GDM1 (cell line): ENCODE data around the gene PPP1R13L.
"Not testable (repeated sequence)": the region's sequence is repeated elsewhere in the genome, so short reads cannot be mapped to it uniquely, and the experiment has no call there.

Experiments used
- DNase-seq: peaks from one replicate; lab custom pipeline; 2025; lab: John Stamatoyannopoulos, UW

Gene PPP1R13L

DNA sequence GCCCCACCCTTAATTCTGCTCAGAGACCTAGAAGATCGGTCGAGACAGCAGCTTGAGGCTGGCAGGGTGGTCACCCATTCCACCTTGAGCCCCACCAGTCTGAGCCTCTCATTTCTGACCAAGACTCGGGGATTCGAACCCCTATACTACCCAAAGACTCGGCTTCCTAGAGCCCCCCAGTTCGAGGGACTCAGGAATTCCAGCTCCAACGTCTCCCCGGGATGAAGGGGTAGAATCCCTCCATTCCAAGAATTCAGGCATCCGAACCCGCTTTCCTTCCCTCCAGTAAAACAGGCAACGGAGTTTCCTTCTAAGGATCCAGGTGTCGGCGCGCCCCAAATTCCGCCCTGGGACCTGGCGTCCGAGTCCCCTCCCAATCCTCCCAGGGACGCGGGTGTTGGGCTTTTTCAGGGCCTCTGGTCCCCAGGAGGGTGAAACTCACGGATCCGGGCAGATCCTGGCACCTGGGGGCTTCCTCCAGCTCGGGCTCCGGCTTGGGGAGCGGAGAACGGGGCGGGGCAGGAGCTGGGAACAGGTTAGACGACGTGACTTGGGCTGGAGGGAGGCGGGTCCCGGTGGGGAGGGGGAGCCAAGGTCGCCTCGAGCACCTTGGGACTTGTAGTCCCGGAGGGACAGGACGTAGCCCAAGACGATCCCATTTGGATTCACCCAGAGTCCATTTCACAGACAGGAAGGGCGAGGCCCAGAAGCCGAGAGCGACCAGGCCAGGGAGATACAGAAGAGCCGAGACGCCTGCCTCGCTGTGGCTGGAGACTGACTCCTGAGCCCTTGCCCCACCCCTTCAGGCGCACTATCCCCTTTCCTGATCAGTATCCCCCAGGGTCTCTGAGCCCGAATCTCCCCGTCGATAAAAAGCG, at the start of gene PPP1R13L:
PPP1R13L (minus strand) TSS at position 513 of the 878 bp plus-strand sequence. CDS start 6,751 bp downstream, outside the sequence.
- no peak for DNase-seq

DNA sequence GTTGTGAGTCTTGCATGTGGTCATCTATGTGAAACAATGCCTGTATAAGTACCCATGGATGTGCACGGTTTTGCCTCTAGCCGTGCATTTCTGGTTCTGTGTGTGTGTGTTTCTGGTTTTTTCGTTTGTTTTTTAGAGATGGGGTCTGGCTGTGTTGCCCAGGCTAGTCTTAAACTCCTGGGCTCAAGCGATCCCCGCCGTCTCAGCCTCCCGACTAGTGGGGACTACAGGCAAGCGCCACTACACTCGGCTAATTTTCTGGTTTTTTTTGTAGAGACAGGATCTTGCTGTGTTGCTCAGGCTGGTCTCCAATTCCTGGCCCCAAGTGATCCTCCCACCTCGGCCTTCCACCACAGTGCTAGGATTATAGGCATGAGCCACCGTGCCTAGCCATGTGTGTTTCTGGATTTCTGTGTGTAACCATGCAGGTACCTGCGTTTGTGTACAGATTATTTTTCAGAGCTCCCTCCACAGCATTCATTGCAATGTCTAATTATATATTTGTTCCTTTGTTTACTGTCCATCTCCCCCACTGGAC, 47.0 kb upstream of the PPP1R13L start:
- DNase-seq, result no peak

- no peak for DNase-seq
Observed at GRCh38 chr19:45451131-45451849, 46.4 kb upstream of the PPP1R13L start.

GRCh38 chr19:45450012-45450333, 45.1 kb upstream of the PPP1R13L start:
- DNase-seq, result no peak

DNA sequence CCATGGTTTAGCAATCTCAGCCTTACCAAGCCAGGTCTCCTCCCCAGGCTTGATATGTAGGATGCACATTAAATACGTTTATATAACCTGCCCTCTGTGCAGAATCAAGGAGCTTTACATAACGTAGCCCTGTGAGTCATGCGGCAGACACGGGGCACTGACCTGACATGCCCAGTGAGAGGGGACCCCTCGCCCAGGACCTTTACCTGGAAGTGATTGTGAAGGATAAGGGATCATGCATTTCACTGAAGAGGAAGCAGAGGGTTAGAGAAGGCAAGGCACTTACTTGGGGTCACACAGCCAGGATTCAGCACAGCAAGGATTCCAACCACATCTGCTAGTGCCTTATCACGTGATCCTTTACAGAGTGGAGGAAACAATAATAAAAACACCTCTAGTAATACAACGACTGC, 44.0 kb upstream of the PPP1R13L start:
- no peak for DNase-seq

GRCh38 chr19:45448425-45448756, 43.5 kb upstream of the PPP1R13L start:
- no peak for DNase-seq

GRCh38 chr19:45446944-45447343, 42.1 kb upstream of the PPP1R13L start:
- no peak for DNase-seq

DNA sequence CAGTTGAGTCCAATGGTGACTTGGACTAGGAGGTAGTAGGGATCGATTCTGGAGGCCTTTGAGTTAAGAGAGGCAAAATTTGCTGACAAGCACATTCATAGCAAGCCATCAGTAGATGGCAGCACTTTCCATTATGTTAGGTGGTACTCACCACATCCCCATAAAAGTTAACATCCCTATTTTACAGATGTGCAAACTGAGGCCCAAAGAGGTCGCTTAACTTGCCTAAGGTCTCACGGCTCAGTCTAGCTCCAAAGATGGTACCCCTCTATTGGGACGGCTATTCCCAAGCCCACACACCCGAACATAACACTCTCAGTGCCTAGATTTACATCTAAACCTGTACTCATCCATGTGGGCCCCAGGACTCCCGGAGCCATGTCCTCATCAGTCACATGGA, 41.4 kb upstream of the PPP1R13L start:
- DNase-seq, result no peak

GRCh38 chr19:45445139-45445538, 40.3 kb upstream of the PPP1R13L start:
- no peak for DNase-seq

DNA sequence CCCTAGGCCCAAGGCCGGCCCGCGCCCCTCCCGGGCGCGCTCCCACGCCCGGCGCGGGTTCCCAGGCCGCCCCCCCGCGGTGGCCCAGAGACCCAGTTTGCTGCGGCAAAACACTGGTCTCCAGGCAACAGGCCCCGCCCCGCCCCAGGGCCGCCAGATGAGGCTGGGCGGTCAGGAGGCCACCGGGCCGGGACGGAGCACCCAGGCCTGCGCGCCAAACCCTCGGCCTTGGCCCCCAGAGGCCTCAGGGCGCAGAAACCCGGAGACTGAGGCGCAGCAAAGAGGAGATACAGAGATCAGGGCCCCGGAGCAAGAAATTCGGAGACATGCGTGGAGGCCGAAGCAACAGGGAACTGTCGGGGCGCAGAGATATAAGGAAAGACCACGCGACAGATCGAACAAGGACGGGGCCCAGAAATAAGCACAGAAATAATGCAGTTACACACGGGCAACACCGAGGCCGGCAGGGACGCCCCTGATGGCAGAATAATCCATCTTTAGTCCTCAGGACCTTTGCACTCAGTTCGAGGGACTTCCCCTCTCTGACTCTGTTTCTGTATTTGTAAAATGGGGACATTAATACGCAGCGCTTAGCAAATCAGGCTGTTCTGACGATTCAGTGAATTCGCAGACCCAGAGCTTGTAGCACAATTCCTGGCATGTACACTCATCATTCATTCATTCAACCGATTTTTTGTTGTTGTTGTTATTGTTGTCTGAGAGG, 39.6 kb upstream of the PPP1R13L start:
- no peak for DNase-seq

DNA sequence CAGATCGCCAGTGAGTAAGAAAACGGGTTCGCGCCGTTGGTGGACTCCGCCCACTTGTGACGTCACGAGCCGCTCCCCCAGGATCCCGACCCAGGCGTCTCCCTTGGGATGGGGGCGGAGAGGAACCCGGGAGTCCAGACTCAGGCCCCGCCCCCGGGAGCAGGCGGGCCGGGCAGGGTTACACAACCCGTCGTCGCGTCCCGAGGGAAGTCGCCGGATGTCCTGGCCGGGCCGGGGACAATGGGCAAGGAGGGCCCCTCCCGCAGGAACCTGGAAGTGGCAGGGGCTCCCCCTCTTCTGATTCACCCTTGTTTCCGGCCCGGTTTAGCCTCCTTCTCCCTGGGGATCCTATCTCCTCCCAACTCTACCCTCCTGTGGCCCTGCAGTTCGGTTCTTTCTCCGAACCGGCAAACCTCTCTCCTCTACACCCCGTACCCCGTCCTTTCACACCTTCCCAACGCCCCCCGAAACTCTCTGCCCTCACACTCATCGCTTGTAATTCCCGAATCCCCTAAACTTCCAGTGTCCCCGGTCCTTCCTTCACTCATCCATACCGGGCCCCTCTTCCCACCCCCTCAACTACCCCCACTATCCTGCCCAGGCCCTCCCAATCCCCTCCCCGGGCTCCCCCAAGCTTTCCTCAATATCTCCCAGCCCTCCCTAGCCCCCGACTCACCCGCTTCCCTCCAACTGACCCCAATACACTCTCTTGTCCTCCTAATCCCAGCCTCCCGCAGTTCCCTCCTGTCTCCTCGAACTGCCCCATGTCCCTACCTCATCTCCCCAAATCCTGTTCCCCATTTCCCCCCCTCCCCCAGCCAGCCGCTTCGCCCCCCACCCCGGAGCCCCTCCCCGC, 38.8 kb upstream of the PPP1R13L start:
- DNase-seq, result no peak

DNA sequence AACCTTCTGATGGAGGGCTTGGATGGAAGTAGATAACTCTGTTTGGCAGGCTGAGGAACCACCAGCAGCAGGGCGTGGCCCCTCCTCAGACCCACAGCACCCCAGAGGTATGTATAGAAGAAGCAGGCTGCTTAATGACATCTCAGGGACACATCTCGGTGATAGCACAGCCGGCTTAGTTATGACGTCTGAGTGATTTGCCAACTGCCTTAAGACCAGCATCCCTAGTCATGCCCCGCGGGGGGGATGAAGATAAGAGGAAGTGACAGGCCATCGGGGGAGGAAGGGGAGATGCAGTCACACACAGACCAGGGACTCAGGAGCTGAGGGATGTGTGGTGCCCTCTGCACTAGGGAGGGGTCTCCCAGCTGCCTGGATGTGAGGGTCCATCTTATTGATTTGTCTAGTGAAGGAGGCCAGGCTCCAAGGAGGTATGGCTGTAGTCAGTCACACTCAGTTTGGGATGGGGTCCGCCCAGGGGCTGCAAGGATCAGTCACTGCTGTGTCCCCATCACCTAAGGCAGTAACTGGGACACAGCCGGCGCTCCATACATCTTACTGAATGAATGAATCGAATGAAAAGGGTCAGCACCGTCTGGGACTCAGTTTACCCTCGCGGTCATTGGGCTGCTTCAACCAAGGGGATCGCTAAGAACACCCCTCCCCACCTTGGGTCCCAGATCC, 38.1 kb upstream of the PPP1R13L start:
- DNase-seq, result peak; percentile 70

- no peak for DNase-seq
Observed at GRCh38 chr19:45442408-45442777, 37.5 kb upstream of the PPP1R13L start.

GRCh38 chr19:45440873-45441654, 36.2 kb upstream of the PPP1R13L start:
- DNase-seq, result no peak

GRCh38 chr19:45440259-45440638, 35.4 kb upstream of the PPP1R13L start:
- DNase-seq, result no peak

DNA sequence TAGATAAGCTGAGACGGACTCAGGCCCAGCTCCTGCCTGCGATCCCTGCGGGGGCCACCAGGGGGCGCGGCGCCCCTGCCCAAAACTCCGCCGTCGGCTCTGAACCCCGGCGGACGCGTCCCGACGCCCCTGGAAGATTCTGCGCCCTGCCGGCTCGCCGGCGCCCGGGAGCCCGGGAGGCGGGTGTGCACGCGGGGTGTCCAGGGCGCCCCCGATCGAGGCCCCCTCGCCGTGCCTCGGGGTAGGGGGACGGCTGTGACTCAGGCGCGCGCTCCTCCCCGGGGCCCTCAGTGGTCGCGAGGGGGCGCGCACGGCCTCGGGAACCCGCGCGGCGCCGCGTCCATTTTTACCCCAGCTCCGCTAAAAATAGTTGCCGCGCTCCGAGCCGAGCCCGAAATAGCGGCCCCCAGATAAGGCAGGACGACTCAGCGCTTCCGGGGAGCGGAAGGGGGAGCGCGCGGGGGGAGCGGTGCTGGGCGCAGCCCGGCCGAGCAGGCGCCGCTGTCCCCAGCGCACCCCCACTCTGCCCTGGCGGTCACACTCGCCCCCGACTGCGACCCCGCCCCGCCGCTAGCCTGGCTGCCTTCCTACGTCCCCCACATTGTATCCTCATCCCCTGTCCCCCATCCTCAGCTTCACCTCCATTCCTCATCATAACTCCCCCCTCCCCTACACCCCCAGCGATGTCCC, 34.8 kb upstream of the PPP1R13L start:
- DNase-seq, result peak; percentile 68

- DNase-seq, result no peak
Observed at GRCh38 chr19:45439190-45439568, 34.3 kb upstream of the PPP1R13L start.

GRCh38 chr19:45437328-45437727, 32.5 kb upstream of the PPP1R13L start:
- DNase-seq, result no peak

- DNase-seq, result not testable (repeated sequence)
Observed at GRCh38 chr19:45432543-45432942, 27.7 kb upstream of the PPP1R13L start.

DNA sequence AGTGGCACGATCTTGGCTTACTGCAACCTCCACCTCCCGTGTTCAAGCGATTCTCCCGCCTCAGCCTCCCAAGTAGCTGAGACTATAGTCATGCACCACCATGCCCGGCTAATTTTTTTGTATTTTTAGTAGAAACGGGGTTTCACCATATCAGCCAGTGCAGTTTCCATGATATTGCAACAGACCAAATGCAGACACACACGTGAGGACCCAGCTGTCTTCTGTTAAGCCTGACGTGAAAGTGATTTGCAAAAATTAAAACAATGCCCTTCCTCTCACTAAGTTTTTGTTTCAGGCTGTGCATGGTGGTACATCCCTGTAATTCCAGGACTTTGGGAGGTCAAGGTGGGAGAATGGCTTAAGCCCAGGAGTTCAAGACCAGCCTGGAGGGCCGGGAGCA, 26.1 kb upstream of the PPP1R13L start:
- DNase-seq, result not testable (repeated sequence)
